Measurements from ENCODE around the gene PPP1R14D.

DNA sequence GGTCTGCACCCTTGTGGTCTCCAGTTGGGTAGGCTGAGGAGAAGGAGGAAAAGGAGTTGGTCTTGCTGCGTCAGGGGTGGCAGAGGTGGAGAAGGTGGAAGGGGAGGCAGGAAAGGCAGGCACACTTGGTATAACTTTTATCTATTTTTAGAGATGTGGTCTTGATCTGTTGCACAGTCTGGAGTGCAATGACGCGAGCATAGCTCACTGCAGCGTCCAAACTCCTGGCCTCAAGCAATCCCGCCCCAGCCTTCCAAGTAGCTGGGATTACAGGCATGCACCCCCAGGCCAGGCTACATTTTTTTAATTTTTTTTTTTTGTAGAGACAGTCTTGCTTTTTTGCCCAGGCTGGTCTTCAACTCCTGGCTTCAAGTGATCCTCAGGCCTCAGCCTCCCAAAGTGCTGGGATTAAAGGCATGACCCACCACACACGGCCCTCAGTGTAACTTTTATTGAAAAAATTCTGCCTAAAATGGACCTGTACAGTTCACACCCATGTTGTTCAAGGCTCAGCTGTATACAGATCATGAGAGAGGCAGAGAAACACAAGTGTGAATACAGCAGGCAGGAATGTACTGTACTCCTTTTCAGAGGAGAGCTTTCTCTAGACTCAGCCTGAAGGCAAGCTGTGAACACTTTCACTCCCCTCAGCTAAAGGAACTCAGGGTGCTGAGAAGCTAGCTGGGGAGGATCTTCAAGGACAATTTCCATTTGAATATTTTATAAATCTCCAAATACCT is 47.7 kb upstream of the PPP1R14D start:
- TF ChIP-seq, protein P1, sequence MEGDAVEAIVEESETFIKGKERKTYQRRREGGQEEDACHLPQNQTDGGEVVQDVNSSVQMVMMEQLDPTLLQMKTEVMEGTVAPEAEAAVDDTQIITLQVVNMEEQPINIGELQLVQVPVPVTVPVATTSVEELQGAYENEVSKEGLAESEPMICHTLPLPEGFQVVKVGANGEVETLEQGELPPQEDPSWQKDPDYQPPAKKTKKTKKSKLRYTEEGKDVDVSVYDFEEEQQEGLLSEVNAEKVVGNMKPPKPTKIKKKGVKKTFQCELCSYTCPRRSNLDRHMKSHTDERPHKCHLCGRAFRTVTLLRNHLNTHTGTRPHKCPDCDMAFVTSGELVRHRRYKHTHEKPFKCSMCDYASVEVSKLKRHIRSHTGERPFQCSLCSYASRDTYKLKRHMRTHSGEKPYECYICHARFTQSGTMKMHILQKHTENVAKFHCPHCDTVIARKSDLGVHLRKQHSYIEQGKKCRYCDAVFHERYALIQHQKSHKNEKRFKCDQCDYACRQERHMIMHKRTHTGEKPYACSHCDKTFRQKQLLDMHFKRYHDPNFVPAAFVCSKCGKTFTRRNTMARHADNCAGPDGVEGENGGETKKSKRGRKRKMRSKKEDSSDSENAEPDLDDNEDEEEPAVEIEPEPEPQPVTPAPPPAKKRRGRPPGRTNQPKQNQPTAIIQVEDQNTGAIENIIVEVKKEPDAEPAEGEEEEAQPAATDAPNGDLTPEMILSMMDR (tag by site-specific recombination; IDR thresholded peaks at IDR 0.05), result no peak
- no peak for TF ChIP-seq ZNF777 (tag by site-specific recombination; IDR thresholded peaks at IDR 0.05; ENCODE audit: borderline replicate concordance)
- TF ChIP-seq TRIM28 (IDR thresholded peaks at IDR 0.05; ENCODE audit: borderline replicate concordance, low read length), result no peak
- TF ChIP-seq, protein P2, sequence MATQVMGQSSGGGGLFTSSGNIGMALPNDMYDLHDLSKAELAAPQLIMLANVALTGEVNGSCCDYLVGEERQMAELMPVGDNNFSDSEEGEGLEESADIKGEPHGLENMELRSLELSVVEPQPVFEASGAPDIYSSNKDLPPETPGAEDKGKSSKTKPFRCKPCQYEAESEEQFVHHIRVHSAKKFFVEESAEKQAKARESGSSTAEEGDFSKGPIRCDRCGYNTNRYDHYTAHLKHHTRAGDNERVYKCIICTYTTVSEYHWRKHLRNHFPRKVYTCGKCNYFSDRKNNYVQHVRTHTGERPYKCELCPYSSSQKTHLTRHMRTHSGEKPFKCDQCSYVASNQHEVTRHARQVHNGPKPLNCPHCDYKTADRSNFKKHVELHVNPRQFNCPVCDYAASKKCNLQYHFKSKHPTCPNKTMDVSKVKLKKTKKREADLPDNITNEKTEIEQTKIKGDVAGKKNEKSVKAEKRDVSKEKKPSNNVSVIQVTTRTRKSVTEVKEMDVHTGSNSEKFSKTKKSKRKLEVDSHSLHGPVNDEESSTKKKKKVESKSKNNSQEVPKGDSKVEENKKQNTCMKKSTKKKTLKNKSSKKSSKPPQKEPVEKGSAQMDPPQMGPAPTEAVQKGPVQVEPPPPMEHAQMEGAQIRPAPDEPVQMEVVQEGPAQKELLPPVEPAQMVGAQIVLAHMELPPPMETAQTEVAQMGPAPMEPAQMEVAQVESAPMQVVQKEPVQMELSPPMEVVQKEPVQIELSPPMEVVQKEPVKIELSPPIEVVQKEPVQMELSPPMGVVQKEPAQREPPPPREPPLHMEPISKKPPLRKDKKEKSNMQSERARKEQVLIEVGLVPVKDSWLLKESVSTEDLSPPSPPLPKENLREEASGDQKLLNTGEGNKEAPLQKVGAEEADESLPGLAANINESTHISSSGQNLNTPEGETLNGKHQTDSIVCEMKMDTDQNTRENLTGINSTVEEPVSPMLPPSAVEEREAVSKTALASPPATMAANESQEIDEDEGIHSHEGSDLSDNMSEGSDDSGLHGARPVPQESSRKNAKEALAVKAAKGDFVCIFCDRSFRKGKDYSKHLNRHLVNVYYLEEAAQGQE (tag by site-specific recombination; IDR thresholded peaks at IDR 0.05), result no peak
- TF ChIP-seq ZNF121 (tag by site-specific recombination; IDR thresholded peaks at IDR 0.05), result no peak
- TF ChIP-seq ZNF174 (tag by site-specific recombination; IDR thresholded peaks at IDR 0.05), result no peak
- TF ChIP-seq, protein P3, sequence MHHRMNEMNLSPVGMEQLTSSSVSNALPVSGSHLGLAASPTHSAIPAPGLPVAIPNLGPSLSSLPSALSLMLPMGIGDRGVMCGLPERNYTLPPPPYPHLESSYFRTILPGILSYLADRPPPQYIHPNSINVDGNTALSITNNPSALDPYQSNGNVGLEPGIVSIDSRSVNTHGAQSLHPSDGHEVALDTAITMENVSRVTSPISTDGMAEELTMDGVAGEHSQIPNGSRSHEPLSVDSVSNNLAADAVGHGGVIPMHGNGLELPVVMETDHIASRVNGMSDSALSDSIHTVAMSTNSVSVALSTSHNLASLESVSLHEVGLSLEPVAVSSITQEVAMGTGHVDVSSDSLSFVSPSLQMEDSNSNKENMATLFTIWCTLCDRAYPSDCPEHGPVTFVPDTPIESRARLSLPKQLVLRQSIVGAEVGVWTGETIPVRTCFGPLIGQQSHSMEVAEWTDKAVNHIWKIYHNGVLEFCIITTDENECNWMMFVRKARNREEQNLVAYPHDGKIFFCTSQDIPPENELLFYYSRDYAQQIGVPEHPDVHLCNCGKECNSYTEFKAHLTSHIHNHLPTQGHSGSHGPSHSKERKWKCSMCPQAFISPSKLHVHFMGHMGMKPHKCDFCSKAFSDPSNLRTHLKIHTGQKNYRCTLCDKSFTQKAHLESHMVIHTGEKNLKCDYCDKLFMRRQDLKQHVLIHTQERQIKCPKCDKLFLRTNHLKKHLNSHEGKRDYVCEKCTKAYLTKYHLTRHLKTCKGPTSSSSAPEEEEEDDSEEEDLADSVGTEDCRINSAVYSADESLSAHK (tag by site-specific recombination; IDR thresholded peaks at IDR 0.05), result no peak
- no peak for TF ChIP-seq ZNF24 (tag by site-specific recombination; IDR thresholded peaks at IDR 0.05)

Data from HEK293 (cell line).